NCI-H748 treated with DMSO at 0.1 percent for 48 hours (cell line): ENCODE results near the gene SYNE1.
A peak's percentile ranks its signal among the peaks of the same experiment; 100 is the strongest.
"Not testable (repeated sequence)": the region's sequence is repeated elsewhere in the genome, so short reads cannot be mapped to it uniquely, and the experiment has no call there.

Source experiments
- DNase-seq: peaks from one replicate; lab custom pipeline; 2025; lab: John Stamatoyannopoulos, UW

The SYNE1 gene

GRCh38 chr6:152563177-152563576 lies 74.0 kb downstream of the SYNE1 start:
- no peak for DNase-seq

GRCh38 chr6:152558798-152559197 lies 78.4 kb downstream of the SYNE1 start:
- not testable (repeated sequence) for DNase-seq

- no peak for DNase-seq
Measured at GRCh38 chr6:152557502-152557901, 79.7 kb downstream of the SYNE1 start.

- DNase-seq, result no peak
Measured at GRCh38 chr6:152554851-152555250, 82.3 kb downstream of the SYNE1 start.

- peak; percentile 51 for DNase-seq
Measured at GRCh38 chr6:152552616-152553209, 84.4 kb downstream of the SYNE1 start.

GRCh38 chr6:152543519-152543918 lies 93.6 kb downstream of the SYNE1 start:
- no peak for DNase-seq

- DNase-seq, result no peak
Measured at GRCh38 chr6:152540381-152540780, 96.8 kb downstream of the SYNE1 start.

GRCh38 chr6:152534541-152534940 lies 102.6 kb downstream of the SYNE1 start:
- no peak for DNase-seq

GRCh38 chr6:152532556-152533422 lies 104.4 kb downstream of the SYNE1 start:
- DNase-seq, result no peak

- DNase-seq, result no peak
Measured at GRCh38 chr6:152531659-152532058, 105.5 kb downstream of the SYNE1 start.

GRCh38 chr6:152529369-152529768 lies 107.8 kb downstream of the SYNE1 start:
- DNase-seq, result no peak

GRCh38 chr6:152514120-152514519 lies 123.0 kb downstream of the SYNE1 start:
- DNase-seq, result not testable (repeated sequence)

- DNase-seq, result no peak
Measured at GRCh38 chr6:152509916-152510315, 127.2 kb downstream of the SYNE1 start.

- no peak for DNase-seq
Measured at GRCh38 chr6:152508477-152508876, 128.7 kb downstream of the SYNE1 start.

- DNase-seq, result no peak
Measured at GRCh38 chr6:152503546-152503945, 133.6 kb downstream of the SYNE1 start.

GRCh38 chr6:152502421-152503188 lies 134.6 kb downstream of the SYNE1 start:
- DNase-seq, result no peak

GRCh38 chr6:152499931-152500330 lies 137.2 kb downstream of the SYNE1 start:
- DNase-seq, result no peak

- DNase-seq, result no peak
Measured at GRCh38 chr6:152496731-152497130, 140.4 kb downstream of the SYNE1 start.

- not testable (repeated sequence) for DNase-seq
Measured at GRCh38 chr6:152495456-152495855, 141.7 kb downstream of the SYNE1 start.

GRCh38 chr6:152492281-152492680 lies 144.9 kb downstream of the SYNE1 start:
- DNase-seq, result not testable (repeated sequence)

GRCh38 chr6:152491501-152491900 lies 145.7 kb downstream of the SYNE1 start:
- not testable (repeated sequence) for DNase-seq

- DNase-seq, result not testable (repeated sequence)
Measured at GRCh38 chr6:152490971-152491378, 146.2 kb downstream of the SYNE1 start.

GRCh38 chr6:152484806-152485205 lies 152.4 kb downstream of the SYNE1 start:
- DNase-seq, result no peak
